Right ventricle myocardium inferior (tissue), 1 donor: ENCODE measurements around the gene FAM221B. TPM values are rescaled to one million over a fixed set of nuclear protein-coding genes. Genes with fewer than 3 reads are reported as not detected.
A peak's percentile ranks its signal among the peaks of the same experiment; 100 is the strongest.

ENCODE experiments used
- ATAC-seq: fragments of 200-7000 bp; cut with Tn5 transposase; one replicate; pipeline ENCODE4 v1.9.1; 2020; ENCODE audit warnings: mild to moderate bottlenecking, moderate library complexity
- DNase-seq: peaks from one replicate; pipeline ENCODE4 v3.0.0; 2021; ENCODE audit errors: missing footprints
- intact Hi-C: fragments of 100-400 bp; cut with DNase I; formaldehyde crosslinking; loops from one replicate; pipeline ENCODE4 v1.11.0; 2022
- total RNA-seq: library from RNA; stranded (reverse); fragmentation: NEBNext Ultra II Directional; extraction: Animal tissue kit (Norgen Biotek cat#: 25700); gene quantifications from one replicate; pipeline ENCODE4 v1.2.1, GENCODE V29; 2021
- donor health status: DM: no; HTN: yes; CAD: no; lungs with severe emphysema.

FAM221B gene
- total RNA-seq, 1 donor from 2014 or later = not detected

- ATAC-seq (no peak), DNase-seq (no peak)
- intact Hi-C loops = loop anchor here (5.0 kb wide), 2 partner anchors 97 to 172 kb away; partner anchors contain the start of genes CCDC107, CREB3, RMRP and TLN1
Measured at GRCh38 chr9:35829764-35830096, 1.2 kb upstream of the FAM221B start.

- peak; percentile 99 for DNase-seq
Measured at GRCh38 chr9:35829084-35829763, 692 bp upstream of the FAM221B start, which contains the start of gene TMEM8B. Gene TMEM8B (plus strand): TSS chr9:35829228. CDS start chr9:35829448, 220 bp downstream.

GRCh38 chr9:35827486-35827885 lies 1.0 kb downstream of the FAM221B start:
- DNase-seq = no peak
- intact Hi-C loops = loop anchor here (2.0 to 5.0 kb wide), 3 partner anchors 37 to 170 kb away; partner anchors contain the start of genes CCDC107, CREB3, NPR2 and RMRP

More at GRCh38 chr9:35829084-35829763, 692 bp upstream of the FAM221B start, which contains the start of gene TMEM8B:
- ATAC-seq = peak; percentile 92
- intact Hi-C loops = loop anchor here (5.0 kb wide), 2 partner anchors 97 to 172 kb away; partner anchors contain the start of genes CCDC107, CREB3, RMRP and TLN1

GRCh38 chr9:35826071-35826701 lies 2.3 kb downstream of the FAM221B start:
- ATAC-seq (peak; percentile 49), DNase-seq (no peak)
- intact Hi-C loops = loop anchor here (1.0 to 5.0 kb wide), 4 partner anchors 35 to 169 kb away; partner anchors contain the start of genes CCDC107, CREB3, NPR2 and RMRP

More at GRCh38 chr9:35827486-35827885, 1.0 kb downstream of the FAM221B start:
- ATAC-seq = no peak

GRCh38 chr9:35822926-35823325 lies 5.6 kb downstream of the FAM221B start:
- no peak for DNase-seq
- intact Hi-C loops = no loop called here
- ATAC-seq = no peak

GRCh38 chr9:35820076-35820475 lies 8.5 kb downstream of the FAM221B start:
- DNase-seq (no peak), ATAC-seq (no peak)
- intact Hi-C loops = no loop called here

- ATAC-seq (no peak), DNase-seq (no peak)
- intact Hi-C loops = loop anchor here (10.0 kb wide), 1 partner anchor 654 kb away; the partner anchor contains the start of gene UNC13B
Measured at GRCh38 chr9:35818341-35818740, 10.2 kb downstream of the FAM221B start.

- DNase-seq (no peak), ATAC-seq (no peak)
- intact Hi-C loops = loop anchor here (10.0 kb wide), 1 partner anchor 652 kb away; the partner anchor contains the start of gene UNC13B
Measured at GRCh38 chr9:35816708-35817107, 11.8 kb downstream of the FAM221B start.

GRCh38 chr9:35814841-35815543 lies 13.5 kb downstream of the FAM221B start, which contains the start of gene HINT2:
Gene HINT2 (minus strand): TSS chr9:35815042. CDS start chr9:35814979, 63 bp downstream.
- intact Hi-C loops = loop anchor here (10.0 kb wide), 1 partner anchor 650 kb away; the partner anchor contains the start of gene UNC13B
- ATAC-seq (peak; percentile 95), DNase-seq (peak; percentile 98)

GRCh38 chr9:35814106-35814840 lies 14.3 kb downstream of the FAM221B start:
- ATAC-seq (peak; percentile 53), DNase-seq (peak; percentile 88)
- intact Hi-C loops = loop anchor here (10.0 kb wide), 1 partner anchor 649 kb away; the partner anchor contains the start of gene UNC13B

GRCh38 chr9:35813434-35814105 lies 15.0 kb downstream of the FAM221B start:
- intact Hi-C loops = loop anchor here (2.0 to 10.0 kb wide), 2 partner anchors 23 to 649 kb away; partner anchors contain the start of genes NPR2 and UNC13B
- DNase-seq (no peak), ATAC-seq (no peak)

- DNase-seq = peak; percentile 97
- intact Hi-C loops = loop anchor here (2.0 to 10.0 kb wide), 2 partner anchors 21 to 647 kb away; partner anchors contain the start of genes NPR2 and UNC13B
- ATAC-seq = peak; percentile 71
Measured at GRCh38 chr9:35812025-35812602, 16.4 kb downstream of the FAM221B start, which contains the start of gene SPAG8. Gene SPAG8 (minus strand): TSS chr9:35812262. CDS start chr9:35812147, 115 bp downstream.

- ATAC-seq (no peak), DNase-seq (no peak)
- intact Hi-C loops = loop anchor here (2.0 to 10.0 kb wide), 2 partner anchors 21 to 647 kb away; partner anchors contain the start of genes NPR2 and UNC13B
Measured at GRCh38 chr9:35811381-35812024, 17.0 kb downstream of the FAM221B start.

GRCh38 chr9:35810122-35810521 lies 18.4 kb downstream of the FAM221B start:
- intact Hi-C loops = loop anchor here (10.0 kb wide), 1 partner anchor 645 kb away; the partner anchor contains the start of gene UNC13B
- no peak for ATAC-seq

GRCh38 chr9:35808433-35808832 lies 20.1 kb downstream of the FAM221B start:
- intact Hi-C loops = no loop called here
- DNase-seq (no peak), ATAC-seq (no peak)

More at GRCh38 chr9:35810122-35810521, 18.4 kb downstream of the FAM221B start:
- DNase-seq = no peak

- no peak for ATAC-seq
- intact Hi-C loops = no loop called here
- DNase-seq = no peak
Measured at GRCh38 chr9:35806101-35806500, 22.4 kb downstream of the FAM221B start.
